Omental fat pad (tissue), 4 donors: ENCODE data around the gene PDE4D. TPM values are rescaled to one million over a fixed set of nuclear protein-coding genes. Genes with fewer than 3 reads are reported as not detected.

Source experiments
- ATAC-seq: fragments of 150-250 bp; one replicate; pipeline ENCODE4 v1.9.1; 2016; ENCODE audit warnings: mild to moderate bottlenecking, moderate library complexity; ENCODE audit not compliant: low FRiP score
- DNase-seq: peaks from one replicate; pipeline ENCODE4 v3.0.0-alpha.2; 2019; ENCODE audit warnings: low spot score
- total RNA-seq, 4 donors: library from RNA; depleted of rRNA; stranded (reverse); fragments of >200 nt; gene quantifications; one replicate each; pipeline ENCODE4 v1.1.0, GENCODE V29; 2016
- TF ChIP-seq, protein P1 (sequence below), 3 donors: fragments of 450-650 bp; IDR thresholded peaks; one replicate each; pipeline ENCODE4 v1.5.1; 2016 to 2017; ENCODE audit warnings: antibody characterized with exemption in 3 of 3, mild to moderate bottlenecking in 3 of 3, moderate library complexity in 2 of 3

The PDE4D gene
- total RNA-seq, 4 donors from 2014 or later: 32.5 to 94.8 (median 43.2) TPM

DNA sequence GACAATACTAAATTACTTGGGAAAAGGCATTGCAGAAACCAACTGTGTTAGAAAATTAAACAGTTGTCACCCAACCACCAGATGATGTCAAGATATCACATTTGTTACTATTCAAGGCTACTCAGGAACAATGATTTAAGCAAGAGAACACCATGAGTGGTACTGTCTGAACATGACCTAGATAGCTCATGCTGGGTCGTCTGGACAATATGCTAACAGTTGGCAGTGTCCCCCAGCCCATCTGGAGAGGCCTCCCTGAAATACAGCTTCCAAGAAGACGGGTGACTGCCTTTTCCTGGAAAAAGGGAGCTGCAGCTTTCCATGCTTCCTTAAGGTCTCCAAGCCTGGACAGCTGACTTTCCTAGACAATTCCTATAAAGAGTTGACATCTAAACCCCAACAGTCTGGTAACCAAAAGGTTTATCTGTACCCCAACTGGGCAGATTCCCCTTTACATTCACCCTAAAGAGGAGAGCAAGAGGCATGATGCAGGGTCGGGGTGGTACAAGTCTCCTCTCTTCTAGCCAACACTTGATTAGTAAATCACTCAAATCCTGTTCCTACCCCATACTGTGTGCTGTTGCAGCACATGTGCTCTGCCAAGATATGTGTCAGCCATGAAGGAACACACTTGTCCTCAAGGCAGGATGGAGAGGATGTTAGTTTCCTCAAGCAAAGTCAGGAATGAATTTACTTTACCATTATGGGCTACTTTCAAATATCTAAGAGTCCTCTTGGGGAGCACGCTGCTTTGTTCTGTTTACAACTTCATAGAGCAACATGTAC lies 433.0 kb downstream of the PDE4D start:
- DNase-seq: no peak
- no peak for ATAC-seq
- TF ChIP-seq, protein P1, sequence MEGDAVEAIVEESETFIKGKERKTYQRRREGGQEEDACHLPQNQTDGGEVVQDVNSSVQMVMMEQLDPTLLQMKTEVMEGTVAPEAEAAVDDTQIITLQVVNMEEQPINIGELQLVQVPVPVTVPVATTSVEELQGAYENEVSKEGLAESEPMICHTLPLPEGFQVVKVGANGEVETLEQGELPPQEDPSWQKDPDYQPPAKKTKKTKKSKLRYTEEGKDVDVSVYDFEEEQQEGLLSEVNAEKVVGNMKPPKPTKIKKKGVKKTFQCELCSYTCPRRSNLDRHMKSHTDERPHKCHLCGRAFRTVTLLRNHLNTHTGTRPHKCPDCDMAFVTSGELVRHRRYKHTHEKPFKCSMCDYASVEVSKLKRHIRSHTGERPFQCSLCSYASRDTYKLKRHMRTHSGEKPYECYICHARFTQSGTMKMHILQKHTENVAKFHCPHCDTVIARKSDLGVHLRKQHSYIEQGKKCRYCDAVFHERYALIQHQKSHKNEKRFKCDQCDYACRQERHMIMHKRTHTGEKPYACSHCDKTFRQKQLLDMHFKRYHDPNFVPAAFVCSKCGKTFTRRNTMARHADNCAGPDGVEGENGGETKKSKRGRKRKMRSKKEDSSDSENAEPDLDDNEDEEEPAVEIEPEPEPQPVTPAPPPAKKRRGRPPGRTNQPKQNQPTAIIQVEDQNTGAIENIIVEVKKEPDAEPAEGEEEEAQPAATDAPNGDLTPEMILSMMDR (IDR thresholded peaks at IDR 0.05): no peak

DNA sequence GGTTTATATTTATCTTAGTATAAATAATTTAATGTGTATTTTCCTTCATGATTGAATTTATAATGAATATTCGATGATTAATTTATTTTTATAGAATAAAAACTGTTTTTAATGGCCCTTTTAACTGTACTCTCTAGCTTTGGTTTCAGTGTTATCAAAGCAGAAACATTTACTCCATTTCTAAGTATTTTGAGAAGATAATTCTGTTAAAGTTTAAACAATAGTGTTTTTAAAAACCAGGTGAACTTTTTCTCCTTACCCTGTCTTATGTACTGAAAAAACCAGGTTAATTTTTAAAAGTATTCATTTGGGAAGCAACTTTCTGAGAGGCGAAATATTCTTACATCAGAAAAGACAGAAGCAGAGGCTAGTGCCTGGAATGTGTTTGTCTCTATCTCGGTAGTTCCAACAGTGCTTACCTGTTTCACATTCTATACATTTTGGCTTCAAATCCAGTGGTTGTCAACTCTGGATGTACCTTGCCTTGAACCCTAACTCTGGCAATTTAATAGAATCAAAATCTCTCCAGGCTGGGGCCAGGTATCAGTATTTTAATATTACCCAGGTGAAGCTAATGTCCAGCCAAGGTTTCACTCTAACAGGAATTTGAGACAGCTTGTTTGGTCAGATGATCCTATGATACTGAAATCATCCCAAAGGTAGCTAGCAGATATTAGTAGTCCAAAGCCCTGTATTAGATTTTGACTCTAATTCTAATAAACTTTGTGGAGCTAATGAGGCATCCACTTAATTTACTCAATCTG lies 434.4 kb downstream of the PDE4D start:
- ATAC-seq (no peak), DNase-seq (no peak)
- TF ChIP-seq, protein P1 (IDR thresholded peaks at IDR 0.05): no peak

DNA sequence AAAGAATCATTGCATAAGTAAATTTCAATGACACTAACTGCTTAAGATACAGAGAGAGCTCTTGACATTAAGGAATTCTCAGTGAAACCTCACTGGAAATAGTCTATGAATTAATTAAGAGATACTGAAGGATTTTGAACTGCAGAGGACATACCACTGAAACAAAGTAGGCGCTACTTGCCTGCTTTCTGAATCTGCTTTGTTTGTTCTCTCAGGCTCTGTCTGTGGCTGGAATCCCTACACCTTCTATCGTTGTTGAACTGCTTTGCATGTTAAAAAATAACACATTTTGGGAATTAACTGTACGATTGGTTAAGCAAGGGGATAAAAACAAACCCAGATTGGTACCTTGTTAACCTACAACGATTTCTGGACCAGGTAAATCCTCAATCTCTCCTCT lies 435.2 kb downstream of the PDE4D start:
- no peak for DNase-seq
- no peak for ATAC-seq
- TF ChIP-seq, protein P1 (IDR thresholded peaks at IDR 0.05): no peak

DNA sequence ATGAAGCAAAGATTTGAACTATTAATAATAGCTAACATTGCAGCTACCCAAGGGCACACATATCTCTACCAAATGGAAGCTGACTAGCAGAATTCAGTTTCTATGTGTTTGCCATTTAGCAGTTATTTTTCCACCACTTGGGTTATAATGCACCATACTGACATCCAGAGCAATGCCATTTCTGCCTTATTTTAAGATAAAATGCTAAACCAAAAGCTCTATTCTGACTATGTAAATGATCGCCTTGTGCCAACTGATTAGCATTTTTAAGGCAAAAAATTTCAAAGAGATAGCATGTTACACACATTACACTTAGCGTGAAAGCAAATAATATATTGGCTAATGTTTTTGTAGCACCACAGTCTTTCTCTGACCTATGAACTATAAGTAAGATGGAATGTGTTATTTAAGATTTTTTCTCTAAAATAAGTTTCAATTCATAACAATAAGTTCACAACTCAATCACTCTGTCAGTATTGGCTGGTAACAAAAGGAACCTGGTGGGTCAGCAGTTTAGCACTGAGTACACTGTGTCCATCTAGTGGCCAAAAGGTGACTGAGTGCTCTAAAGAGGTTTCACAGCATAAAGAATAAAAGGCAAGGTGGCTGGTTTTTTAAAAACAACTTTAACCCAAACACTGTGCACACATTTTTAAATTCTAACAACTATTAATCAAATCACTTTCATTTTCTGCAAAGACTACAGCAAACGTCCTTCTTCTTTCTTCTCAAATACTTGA lies 443.5 kb downstream of the PDE4D start:
- DNase-seq: no peak
- no peak for ATAC-seq
- TF ChIP-seq, protein P1 (IDR thresholded peaks at IDR 0.05): no peak

DNA sequence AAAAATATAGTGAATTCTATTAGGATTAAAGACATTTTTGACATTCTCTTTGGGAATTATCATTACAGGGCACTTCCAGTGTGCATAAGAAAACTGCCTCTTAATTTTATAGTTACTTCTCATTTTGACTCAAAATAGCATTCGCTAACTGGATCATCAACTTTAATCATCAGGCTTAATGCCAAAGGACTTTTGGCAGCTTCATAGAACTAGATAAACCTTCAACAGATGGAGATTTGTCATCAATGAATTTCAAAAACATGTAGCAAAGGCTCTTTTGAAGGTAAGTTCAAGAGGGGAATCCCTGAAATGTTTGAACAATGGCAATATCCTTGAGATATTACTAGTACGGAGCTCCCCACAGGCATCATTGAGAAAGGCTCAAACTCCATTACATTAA lies 447.2 kb downstream of the PDE4D start:
- DNase-seq: no peak
- ATAC-seq: no peak
- TF ChIP-seq, protein P1 (IDR thresholded peaks at IDR 0.05): no peak

DNA sequence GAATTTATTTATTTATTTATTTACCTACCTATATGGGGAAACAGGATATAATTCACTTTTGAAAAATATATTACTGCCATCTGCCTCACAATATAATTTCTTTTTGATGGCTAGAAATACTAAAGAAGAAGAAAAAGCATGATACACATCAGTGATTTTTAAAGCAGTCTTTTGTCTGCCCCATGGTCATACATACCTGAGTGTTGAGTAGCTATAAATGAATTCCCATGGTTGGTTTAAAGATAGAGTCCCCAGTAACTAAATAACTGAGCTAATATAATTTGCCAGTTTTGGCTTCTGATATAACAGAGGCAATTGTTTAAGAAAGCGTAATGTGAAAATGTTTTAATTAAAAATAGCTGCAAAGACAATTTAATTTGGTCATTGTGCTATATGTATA lies 447.8 kb downstream of the PDE4D start:
- ATAC-seq (no peak), DNase-seq (no peak)
- TF ChIP-seq, protein P1 (IDR thresholded peaks at IDR 0.05): no peak
